Head of caudate nucleus (tissue), 42 donors: ENCODE data around the gene NTM.
A peak's percentile ranks its signal among the peaks of the same experiment; 100 is the strongest.

ENCODE experiments used
- DNase-seq, 42 donors: peaks; one replicate each; pipeline versions ENCODE4 v3.0.0 to v3.0.0-alpha.2; 2020 to 2021; ENCODE audit warnings: mixed read lengths in 7 of 42
- intact Hi-C: fragments of 100-400 bp; cut with DNase I; formaldehyde crosslinking; loops from one replicate; pipeline ENCODE4 v1.15.0; 2022

Gene NTM

GRCh38 chr11:131864228-131864627 is 493.8 kb downstream of the NTM start:
- intact Hi-C loops: no loop called here
- DNase-seq: no peak

GRCh38 chr11:131865860-131866259 is 495.4 kb downstream of the NTM start:
- DNase-seq: no peak
- intact Hi-C loops: no loop called here

GRCh38 chr11:131866535-131867400 is 496.4 kb downstream of the NTM start:
- peak in 7 of 42 donors; percentile 25 to 51 (median 41) for DNase-seq
- intact Hi-C loops: no loop called here

GRCh38 chr11:131867457-131868257 is 497.2 kb downstream of the NTM start:
- DNase-seq: peak; percentile 72 to 92 (median 82)
- intact Hi-C loops: no loop called here

GRCh38 chr11:131868629-131869507 is 498.5 kb downstream of the NTM start:
- intact Hi-C loops: no loop called here

GRCh38 chr11:131870305-131870704 is 499.9 kb downstream of the NTM start:
- intact Hi-C loops: loop anchor here (2.0 kb wide), 1 partner anchor 158 kb away; no protein-coding TSS in a partner anchor
- DNase-seq: no peak

More at GRCh38 chr11:131868629-131869507, 498.5 kb downstream of the NTM start:
- DNase-seq: no peak

- DNase-seq: no peak
- intact Hi-C loops: loop anchor here (2.0 kb wide), 1 partner anchor 158 kb away; no protein-coding TSS in a partner anchor
Measured at GRCh38 chr11:131871006-131871405, 500.6 kb downstream of the NTM start.

- no peak for DNase-seq
- intact Hi-C loops: no loop called here
Measured at GRCh38 chr11:131874070-131874469, 503.7 kb downstream of the NTM start.

GRCh38 chr11:131875611-131876010 is 505.2 kb downstream of the NTM start:
- peak in 2 of 42 donors; percentile 41 to 52 for DNase-seq
- intact Hi-C loops: no loop called here

- intact Hi-C loops: no loop called here
- no peak for DNase-seq
Measured at GRCh38 chr11:131877246-131877942, 507.0 kb downstream of the NTM start.

- intact Hi-C loops: no loop called here
- no peak for DNase-seq
Measured at GRCh38 chr11:131880316-131880715, 509.9 kb downstream of the NTM start.

GRCh38 chr11:131880976-131881375 is 510.6 kb downstream of the NTM start:
- DNase-seq: no peak
- intact Hi-C loops: no loop called here

- intact Hi-C loops: no loop called here
Measured at GRCh38 chr11:131883332-131883731, 512.9 kb downstream of the NTM start.

GRCh38 chr11:131884461-131885073 is 514.2 kb downstream of the NTM start:
- intact Hi-C loops: no loop called here
- DNase-seq: no peak

More at GRCh38 chr11:131883332-131883731, 512.9 kb downstream of the NTM start:
- DNase-seq: no peak

- peak in 3 of 42 donors; percentile 39 to 60 (median 55) for DNase-seq
- intact Hi-C loops: no loop called here
Measured at GRCh38 chr11:131885431-131885830, 515.0 kb downstream of the NTM start.

GRCh38 chr11:131886201-131886600 is 515.8 kb downstream of the NTM start:
- DNase-seq: no peak
- intact Hi-C loops: no loop called here

- no peak for DNase-seq
- intact Hi-C loops: no loop called here
Measured at GRCh38 chr11:131888230-131888855, 517.9 kb downstream of the NTM start.
